Natural killer cell (primary cell): ENCODE measurements around the gene MRPS6. TPM values are rescaled to one million over a fixed set of nuclear protein-coding genes. Genes with fewer than 3 reads are reported as not detected.

Source experiments
- ATAC-seq, 3 donors: fragments of 150-1000 bp in 2 of 3; fragments of 200-7000 bp in 1 of 3; cut with Tn5 transposase; 1 replicate in 1 of 3; 2 replicates in 2 of 3; pipeline ENCODE4 v1.10.0; 2021; ENCODE audit warnings: mild to moderate bottlenecking in 2 of 3, moderate library complexity in 2 of 3
- DNase-seq, 2 donors: peaks; one replicate each; pipeline versions ENCODE4 v3.0.0 to v3.0.0-alpha.2; 2013 to 2021; ENCODE audit warnings: mixed read lengths in 1 of 2
- H3K27ac ChIP-seq: one replicate; pipeline ENCODE4 v1.5.1; 2013; ENCODE audit warnings: mild to moderate bottlenecking, low read length
- H3K27me3 ChIP-seq: one replicate; pipeline ENCODE4 v1.6.1; 2013; ENCODE audit warnings: low read length; ENCODE audit not compliant: control insufficient read depth, insufficient read depth
- H3K36me3 ChIP-seq: one replicate; pipeline ENCODE4 v1.6.1; 2013; ENCODE audit warnings: low read length; ENCODE audit not compliant: control insufficient read depth, insufficient read depth
- H3K4me1 ChIP-seq: one replicate; pipeline ENCODE4 v1.6.1; 2013; ENCODE audit warnings: low read length; ENCODE audit not compliant: control insufficient read depth, insufficient read depth
- H3K4me3 ChIP-seq: one replicate; pipeline ENCODE4 v1.5.1; 2013; ENCODE audit warnings: low read length
- H3K9me3 ChIP-seq: one replicate; pipeline ENCODE4 v1.6.1; 2013; ENCODE audit warnings: low read length; ENCODE audit not compliant: control insufficient read depth, insufficient read depth
- H3K27ac Mint-ChIP-seq, 2 donors: one replicate each; pipeline ENCODE4 v1.8.0; 2022; ENCODE audit warnings: mild to moderate bottlenecking in 2 of 2, mixed read lengths in 2 of 2, moderate library complexity in 1 of 2
- H3K27me3 Mint-ChIP-seq, 2 donors: one replicate each; pipeline ENCODE4 v1.8.0; 2022; ENCODE audit warnings: low read depth in 2 of 2, mixed read lengths in 2 of 2
- H3K36me3 Mint-ChIP-seq: one replicate; pipeline ENCODE4 v1.8.0; 2022; ENCODE audit warnings: mixed read lengths
- H3K4me1 Mint-ChIP-seq, 2 donors: one replicate each; pipeline ENCODE4 v1.8.0; 2022; ENCODE audit warnings: mixed read lengths in 2 of 2
- H3K4me3 Mint-ChIP-seq: one replicate; pipeline ENCODE4 v1.8.0; 2022; ENCODE audit warnings: mild to moderate bottlenecking, moderate library complexity, mixed read lengths
- H3K9me3 Mint-ChIP-seq, 2 donors: one replicate each; pipeline ENCODE4 v1.8.0; 2022; ENCODE audit warnings: mixed read lengths in 2 of 2
- WGBS: methylation state at CpG from one replicate; pipeline ENCODE4 v1.1.7; 2013; ENCODE audit warnings: missing lambda C conversion rate; ENCODE audit not compliant: insufficient coverage; 5-methylcytosine and 5-hydroxymethylcytosine counted together
- intact Hi-C: fragments of 100-400 bp; cut with micrococcal nuclease; formaldehyde crosslinking; loops from one replicate; pipeline ENCODE4 v1.14.2; 2022
- total RNA-seq, 4 donors: library from RNA; stranded (reverse); fragments of 120-200 nt in 1 of 4; gene quantifications; one replicate each; pipeline versions ENCODE4 v1.2.3 to v1.2.4, GENCODE V29; 2013 to 2022
- TF ChIP-seq, protein P1 (sequence below): fragments of 200-600 bp; IDR thresholded peaks from one replicate; pipeline ENCODE4 v1.8.0; 2022; ENCODE audit warnings: antibody characterized with exemption

The MRPS6 gene
- total RNA-seq, 3 donors from 2014 or later (not counting 1 experiment from before 2014, with no cell fraction given) = 42.7 to 54.5 (median 44.3) TPM

DNA sequence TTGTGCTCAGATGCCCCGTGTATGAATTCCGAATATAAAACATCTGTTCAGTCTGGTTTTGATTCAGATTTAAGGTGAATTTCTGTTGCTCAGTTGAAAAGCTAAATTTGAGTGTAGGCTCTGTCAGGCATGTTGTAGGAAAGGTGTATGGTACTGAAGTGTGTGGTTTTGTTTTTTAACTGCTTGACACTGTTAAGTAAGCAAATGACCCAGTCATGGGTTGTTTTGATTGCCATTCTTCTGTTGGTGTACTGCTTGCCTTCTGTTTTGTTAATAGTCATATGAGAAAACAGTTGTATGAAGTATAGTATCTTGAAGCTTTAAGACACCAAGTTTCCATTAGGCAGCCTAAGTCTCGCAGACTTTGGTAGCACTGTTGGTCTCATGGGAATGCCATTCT is 10.0 kb downstream of the MRPS6 start:
- Histone ChIP-seq H3K9me3 (no peaks in the 10 kb centered on the region), H3K36me3 (peaks cover 11% of the 10 kb centered on the region), H3K27ac (no peak overlapping the region), H3K27me3 (no peaks in the 10 kb centered on the region), H3K4me1 (peaks cover 25% of the 10 kb centered on the region), H3K4me3 (no peak overlapping the region)
- Mint-ChIP-seq H3K4me1 (peaks cover 59 to 60% of the 10 kb centered on the region in 2 donors), H3K36me3 (no peaks in the 10 kb centered on the region), H3K27me3 (no peaks in the 10 kb centered on the region), H3K4me3 (no peak overlapping the region), H3K27ac (peak overlapping the region in 1 of 2 donors; percentile 24), H3K9me3 (no peaks in the 10 kb centered on the region)
- DNase-seq (no peak), ATAC-seq (no peak)
- TF ChIP-seq, protein P1, sequence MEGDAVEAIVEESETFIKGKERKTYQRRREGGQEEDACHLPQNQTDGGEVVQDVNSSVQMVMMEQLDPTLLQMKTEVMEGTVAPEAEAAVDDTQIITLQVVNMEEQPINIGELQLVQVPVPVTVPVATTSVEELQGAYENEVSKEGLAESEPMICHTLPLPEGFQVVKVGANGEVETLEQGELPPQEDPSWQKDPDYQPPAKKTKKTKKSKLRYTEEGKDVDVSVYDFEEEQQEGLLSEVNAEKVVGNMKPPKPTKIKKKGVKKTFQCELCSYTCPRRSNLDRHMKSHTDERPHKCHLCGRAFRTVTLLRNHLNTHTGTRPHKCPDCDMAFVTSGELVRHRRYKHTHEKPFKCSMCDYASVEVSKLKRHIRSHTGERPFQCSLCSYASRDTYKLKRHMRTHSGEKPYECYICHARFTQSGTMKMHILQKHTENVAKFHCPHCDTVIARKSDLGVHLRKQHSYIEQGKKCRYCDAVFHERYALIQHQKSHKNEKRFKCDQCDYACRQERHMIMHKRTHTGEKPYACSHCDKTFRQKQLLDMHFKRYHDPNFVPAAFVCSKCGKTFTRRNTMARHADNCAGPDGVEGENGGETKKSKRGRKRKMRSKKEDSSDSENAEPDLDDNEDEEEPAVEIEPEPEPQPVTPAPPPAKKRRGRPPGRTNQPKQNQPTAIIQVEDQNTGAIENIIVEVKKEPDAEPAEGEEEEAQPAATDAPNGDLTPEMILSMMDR = no peak
- intact Hi-C loops = no loop called here
- WGBS = 89% methylated on average over 3 of the region's 3 CpGs

DNA sequence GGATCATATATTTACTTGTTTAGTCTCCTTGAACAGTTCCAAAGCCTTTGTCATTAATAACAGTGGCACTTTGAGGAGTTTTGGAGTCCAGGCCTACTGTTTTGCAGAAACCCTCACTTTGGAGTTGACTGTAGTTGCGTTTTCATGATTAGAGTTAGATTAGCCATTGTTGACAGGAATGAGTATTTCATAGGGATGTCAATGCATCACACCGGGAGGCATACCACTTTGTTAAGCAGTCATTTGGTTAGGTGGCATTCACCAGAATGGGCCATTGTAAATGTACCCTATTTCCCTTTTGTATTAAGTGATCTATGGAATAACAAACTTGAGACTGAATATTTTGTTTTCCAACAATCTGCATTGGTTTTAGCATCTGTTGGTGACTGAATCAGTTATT is 11.8 kb downstream of the MRPS6 start:
- DNase-seq (no peak), ATAC-seq (no peak)
- Mint-ChIP-seq H3K27me3 (no peaks in the 10 kb centered on the region), H3K4me1 (peaks cover 45 to 54% of the 10 kb centered on the region in 2 donors), H3K27ac (no peak overlapping the region), H3K36me3 (no peaks in the 10 kb centered on the region), H3K9me3 (no peaks in the 10 kb centered on the region), H3K4me3 (no peak overlapping the region)
- TF ChIP-seq, protein P1 = no peak
- H3K4me3 ChIP-seq = no peak overlapping the region
- H3K27me3 ChIP-seq = no peaks in the 10 kb centered on the region
- peaks cover 19% of the 10 kb centered on the region for H3K4me1 ChIP-seq
- no peaks in the 10 kb centered on the region for H3K9me3 ChIP-seq
- 82% methylated on average over 2 of the region's 2 CpGs for WGBS
- no peak overlapping the region for H3K27ac ChIP-seq
- intact Hi-C loops = no loop called here
- H3K36me3 ChIP-seq = peaks cover 11% of the 10 kb centered on the region

DNA sequence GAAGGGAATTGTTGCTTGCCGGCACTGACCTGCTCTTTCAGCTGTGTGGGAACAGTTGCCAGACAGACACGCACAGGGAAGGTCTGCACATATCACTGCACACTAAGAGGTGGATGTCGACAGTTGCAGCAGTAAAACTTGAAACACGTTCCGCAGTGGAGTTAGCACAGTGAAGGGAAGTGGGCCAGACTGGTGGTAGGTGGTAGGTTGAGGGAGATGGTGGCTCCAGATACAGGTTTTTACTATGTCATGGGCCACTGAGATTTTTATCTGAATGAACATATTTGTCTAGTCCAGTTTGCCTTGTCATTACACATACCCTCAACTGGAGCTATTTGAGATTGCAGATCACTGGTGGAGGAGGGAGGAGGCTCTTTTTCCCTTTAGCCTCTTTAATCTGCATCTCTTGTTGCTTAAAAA is 13.5 kb downstream of the MRPS6 start:
- no peak overlapping the region for H3K27ac Mint-ChIP-seq
- H3K9me3 Mint-ChIP-seq = no peaks in the 10 kb centered on the region
- Histone ChIP-seq H3K36me3 (peaks cover 8% of the 10 kb centered on the region), H3K27ac (no peak overlapping the region), H3K9me3 (no peaks in the 10 kb centered on the region), H3K4me1 (peaks cover 19% of the 10 kb centered on the region), H3K4me3 (no peak overlapping the region), H3K27me3 (no peaks in the 10 kb centered on the region)
- no peaks in the 10 kb centered on the region for H3K36me3 Mint-ChIP-seq
- ATAC-seq (peak; percentile 86 to 94 (median 94)), DNase-seq (peak; percentile 30 to 52)
- peaks cover 42 to 49% of the 10 kb centered on the region in 2 donors for H3K4me1 Mint-ChIP-seq
- TF ChIP-seq, protein P1 = no peak
- intact Hi-C loops = no loop called here
- H3K4me3 Mint-ChIP-seq = no peak overlapping the region
- H3K27me3 Mint-ChIP-seq = no peaks in the 10 kb centered on the region
- 35% methylated on average over 5 of the region's 5 CpGs for WGBS

DNA sequence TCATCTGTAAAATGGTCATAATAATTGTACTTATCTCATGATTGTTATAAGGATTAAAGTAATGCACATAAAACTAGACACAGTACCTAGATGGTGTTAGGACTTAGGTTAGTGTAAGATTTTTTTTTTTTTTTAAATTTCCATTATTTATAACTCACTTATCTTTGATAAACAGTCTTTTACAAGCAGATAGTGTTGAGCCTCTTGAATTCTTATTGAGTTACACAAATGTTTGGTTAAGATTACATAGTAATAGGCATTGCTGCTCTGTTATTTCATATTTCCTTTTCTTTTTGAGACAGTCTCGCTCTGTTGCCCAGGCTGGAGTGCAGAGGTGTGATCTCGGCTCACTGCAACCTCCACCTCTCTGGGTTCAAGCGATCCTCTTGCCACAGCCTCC is 15.4 kb downstream of the MRPS6 start:
- H3K27me3 ChIP-seq = no peaks in the 10 kb centered on the region
- DNase-seq = no peak
- Mint-ChIP-seq H3K4me1 (peaks cover 42 to 47% of the 10 kb centered on the region in 2 donors), H3K4me3 (no peak overlapping the region), H3K27ac (peak overlapping the region in 1 of 2 donors; percentile 17), H3K36me3 (no peaks in the 10 kb centered on the region), H3K27me3 (no peaks in the 10 kb centered on the region), H3K9me3 (no peaks in the 10 kb centered on the region)
- H3K27ac ChIP-seq = no peak overlapping the region
- peaks cover 2% of the 10 kb centered on the region for H3K36me3 ChIP-seq
- no peak overlapping the region for H3K4me3 ChIP-seq
- ATAC-seq = no peak
- peaks cover 26% of the 10 kb centered on the region for H3K4me1 ChIP-seq
- 96% methylated on average over 3 of the region's 3 CpGs for WGBS
- TF ChIP-seq, protein P1 = no peak
- intact Hi-C loops = no loop called here
- no peaks in the 10 kb centered on the region for H3K9me3 ChIP-seq
